GM12878 (cell line): Measurements from ENCODE around the gene CAMTA1.

ENCODE experiments used
- CTCF ChIP-seq, 3 experiments: IDR thresholded peaks in 2 of 3; conservative IDR thresholded peaks in 1 of 3; 2 replicates each; pipeline ENCODE4 v1.5.1; 2011; ENCODE audit warnings: low read depth in 3 of 3, low read length in 3 of 3, mild to moderate bottlenecking in 3 of 3, control low read depth in 2 of 3, moderate library complexity in 2 of 3, inconsistent platforms in 1 of 3, mixed read lengths in 1 of 3; ENCODE audit not compliant: control insufficient read depth in 2 of 3, insufficient read depth in 1 of 3; ENCODE audit errors: extremely low read depth in 1 of 3
- ETV6 ChIP-seq, 2 experiments: fragments of 450-650 bp in 1 of 2; IDR thresholded peaks in 1 of 2; conservative IDR thresholded peaks in 1 of 2; 2 replicates each; pipeline ENCODE4 v1.6.1; 2014; ENCODE audit warnings: antibody characterized with exemption in 1 of 2, borderline replicate concordance in 1 of 2, low read depth in 1 of 2, mild to moderate bottlenecking in 1 of 2, moderate library complexity in 1 of 2
- IRF4 ChIP-seq: IDR thresholded peaks from 2 replicates; pipeline ENCODE4 v1.6.1; 2011; ENCODE audit warnings: low read depth, low read length
- NFYB ChIP-seq: IDR thresholded peaks from 2 replicates; pipeline ENCODE4 v1.6.1; 2011; ENCODE audit warnings: low read depth, mild to moderate bottlenecking, low read length, improper control_type of control experiment, moderate library complexity; ENCODE audit not compliant: insufficient read depth
- POLR2A ChIP-seq: IDR thresholded peaks from 2 replicates; pipeline ENCODE4 v1.6.1; 2011; ENCODE audit warnings: low read depth, mild to moderate bottlenecking, low read length

- TF ChIP-seq CTCF (IDR thresholded peaks at IDR 0.05 in 2 of 3, conservative IDR thresholded peaks at IDR 0.05 in 1 of 3; ENCODE audit: control insufficient read depth in 2 of 3, extremely low read depth in 1 of 3, insufficient read depth in 1 of 3, low read depth in 3 of 3, low read length in 3 of 3): no peak
- TF ChIP-seq NFYB: no peak
- TF ChIP-seq IRF4: no peak
- no peak for TF ChIP-seq ETV6 (conservative IDR thresholded peaks at IDR 0.05 in 1 of 2, IDR thresholded peaks at IDR 0.05 in 1 of 2; ENCODE audit: borderline replicate concordance in 1 of 2, low read depth in 1 of 2)
- TF ChIP-seq POLR2A: no peak
Observed at GRCh38 chr1:6890686-6891085, 105.4 kb downstream of the CAMTA1 start.
